Activated CD8-positive, alpha-beta memory T cell treated with anti-CD3 and anti-CD28 coated beads, Interleukin-2, amount 50 U/mL, for 24 hours (primary cell): ENCODE results near the gene MAP1LC3C.
"Not testable (repeated sequence)": the region's sequence is repeated elsewhere in the genome, so short reads cannot be mapped to it uniquely, and the experiment has no call there.

Experiments used
- DNase-seq: peaks from one replicate; pipeline ENCODE4 v3.0.0-alpha.2; 2020; ENCODE audit errors: extremely low read depth

The MAP1LC3C gene

DNA sequence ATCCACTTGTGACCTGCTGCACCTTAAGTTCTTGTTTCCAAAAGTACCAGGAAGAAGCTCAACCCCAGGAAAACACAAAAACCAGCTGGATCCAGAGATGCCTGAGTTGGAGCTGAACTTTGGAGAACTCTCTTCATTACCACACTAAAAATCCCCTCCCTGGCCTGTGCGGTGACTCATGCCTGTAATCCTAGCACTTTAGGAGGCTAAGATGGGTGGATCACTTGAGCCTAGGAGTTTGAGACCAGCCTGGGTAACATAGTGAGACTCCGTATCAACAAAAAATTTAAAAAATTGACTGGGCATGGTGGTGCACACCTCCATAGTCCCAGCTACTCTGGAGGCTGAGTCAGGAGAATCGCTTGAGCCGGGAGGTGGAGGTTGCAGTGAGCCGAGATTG lies 6.2 kb downstream of the MAP1LC3C start:
- DNase-seq = no peak

- no peak for DNase-seq
Observed at GRCh38 chr1:241990040-241990439, 8.9 kb downstream of the MAP1LC3C start.

GRCh38 chr1:241988389-241988930 lies 10.4 kb downstream of the MAP1LC3C start:
- DNase-seq = not testable (repeated sequence)

DNA sequence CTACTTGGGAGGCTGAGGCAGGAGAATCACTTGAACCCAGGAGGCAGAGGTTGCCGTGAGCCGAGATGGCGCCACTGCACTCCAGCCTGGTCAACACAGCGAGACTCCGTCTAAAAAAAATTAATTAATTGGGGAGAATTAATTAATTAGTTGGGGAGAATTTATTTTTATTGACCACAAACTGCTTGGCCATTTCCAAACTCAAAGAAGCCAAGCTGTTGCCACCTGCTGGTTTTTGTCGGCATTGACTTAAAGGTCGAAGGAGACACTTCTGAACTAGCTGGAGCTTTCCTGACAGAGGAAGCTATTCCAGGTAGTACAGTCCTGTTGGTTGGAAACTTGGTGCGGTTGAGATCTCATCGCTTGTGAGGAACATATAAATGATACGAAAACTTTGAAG lies 13.1 kb downstream of the MAP1LC3C start:
- DNase-seq = no peak

DNA sequence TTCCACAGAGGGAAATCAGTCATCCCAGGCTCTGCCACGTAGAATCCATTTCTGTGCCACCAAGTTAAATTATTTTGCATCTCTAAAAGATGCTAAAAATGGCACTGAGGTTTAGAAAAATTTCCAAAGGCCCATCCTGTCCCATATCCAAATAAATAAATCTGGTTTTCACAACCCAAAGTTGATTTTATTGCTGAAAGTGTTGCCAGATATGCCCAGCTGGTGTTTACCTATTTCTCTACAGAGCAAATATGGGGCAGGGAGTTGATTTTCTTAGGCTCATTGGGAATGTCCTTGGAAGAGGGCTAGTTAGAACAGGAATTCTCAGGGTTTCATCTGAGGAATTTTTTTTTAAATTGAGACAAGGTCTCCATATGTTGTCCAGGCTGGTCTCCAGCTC lies 19.0 kb downstream of the MAP1LC3C start:
- no peak for DNase-seq

DNA sequence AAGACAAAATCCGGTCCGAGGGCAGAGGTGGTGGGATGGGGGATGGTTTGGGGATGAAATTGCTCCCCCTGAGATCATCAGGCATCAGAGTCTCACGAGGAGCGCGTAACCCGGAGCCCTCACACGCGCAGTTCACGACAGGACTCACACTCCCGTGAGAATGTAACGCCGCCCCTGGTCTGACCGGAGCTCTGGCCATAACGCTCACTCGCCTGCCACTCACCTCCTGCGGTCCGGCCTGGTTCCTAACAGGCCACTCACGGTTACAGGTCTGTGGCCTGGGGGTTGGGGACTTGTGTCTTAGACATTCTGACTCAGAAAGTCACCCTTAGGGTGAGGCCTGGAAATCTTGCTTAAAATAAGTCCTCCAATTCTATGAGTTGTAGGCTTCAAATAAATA lies 19.8 kb downstream of the MAP1LC3C start:
- DNase-seq = no peak

- DNase-seq = no peak
Observed at GRCh38 chr1:241976229-241976628, 22.7 kb downstream of the MAP1LC3C start.

DNA sequence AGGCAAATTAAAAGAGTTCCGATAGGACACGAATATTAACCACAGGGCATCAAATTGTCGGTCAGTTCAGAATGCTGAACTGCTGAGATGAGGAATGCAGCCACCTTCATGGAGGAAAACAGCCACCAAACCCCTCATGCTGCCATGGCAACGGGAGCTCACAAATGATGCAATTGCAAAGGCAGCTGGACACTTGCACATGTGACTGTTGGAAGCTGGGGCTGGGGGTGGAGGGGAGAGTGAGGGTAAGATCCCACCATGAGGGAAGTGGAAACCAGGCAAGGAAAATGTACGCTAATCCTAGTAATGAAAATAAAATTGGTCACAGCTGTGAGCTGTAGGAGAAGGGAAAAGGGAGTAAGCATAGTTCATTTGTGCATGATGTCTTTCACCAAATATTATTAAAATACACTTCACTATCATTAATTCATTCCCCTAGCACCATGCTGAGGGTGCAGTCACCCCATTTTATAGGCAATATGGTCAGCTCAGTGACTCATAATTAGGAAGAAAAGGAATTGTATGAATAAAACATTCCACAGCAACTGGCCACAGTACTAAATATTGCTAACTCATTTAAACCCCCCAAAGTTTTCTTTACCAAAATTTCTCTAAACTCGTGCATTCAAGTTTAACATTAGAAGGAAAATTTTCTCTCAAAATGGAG lies 26.1 kb downstream of the MAP1LC3C start:
- DNase-seq = no peak

GRCh38 chr1:241968611-241969010 lies 30.3 kb downstream of the MAP1LC3C start:
- no peak for DNase-seq

GRCh38 chr1:241964550-241965282 lies 34.2 kb downstream of the MAP1LC3C start:
- DNase-seq = no peak

- no peak for DNase-seq
Observed at GRCh38 chr1:241963722-241964121, 35.2 kb downstream of the MAP1LC3C start.

- no peak for DNase-seq
Observed at GRCh38 chr1:241962153-241962552, 36.7 kb downstream of the MAP1LC3C start.

- no peak for DNase-seq
Observed at GRCh38 chr1:241957692-241958494, 41.0 kb downstream of the MAP1LC3C start, which contains the start of gene BECN2. Gene BECN2 (plus strand): TSS chr1:241957767. CDS start chr1:241957767, 0 bp downstream.

DNA sequence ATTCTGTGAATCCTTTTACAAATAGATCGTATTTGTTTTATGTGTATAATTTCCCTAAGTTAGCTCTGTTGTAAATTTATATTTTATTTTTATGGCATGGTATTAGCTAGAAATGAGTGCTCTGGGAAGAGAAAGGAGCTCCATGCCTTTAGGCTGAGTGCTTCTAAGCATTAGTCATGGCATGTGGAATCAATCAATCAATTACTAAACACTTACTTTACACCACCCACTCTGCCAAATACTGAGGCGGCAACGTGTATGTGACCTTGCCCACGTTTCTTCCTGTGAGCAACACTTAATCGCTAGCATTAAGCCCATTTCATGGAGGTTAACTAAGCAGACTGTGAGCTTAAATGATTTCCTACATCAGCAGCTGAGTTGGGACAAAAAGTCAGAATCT lies 48.5 kb downstream of the MAP1LC3C start:
- no peak for DNase-seq

DNA sequence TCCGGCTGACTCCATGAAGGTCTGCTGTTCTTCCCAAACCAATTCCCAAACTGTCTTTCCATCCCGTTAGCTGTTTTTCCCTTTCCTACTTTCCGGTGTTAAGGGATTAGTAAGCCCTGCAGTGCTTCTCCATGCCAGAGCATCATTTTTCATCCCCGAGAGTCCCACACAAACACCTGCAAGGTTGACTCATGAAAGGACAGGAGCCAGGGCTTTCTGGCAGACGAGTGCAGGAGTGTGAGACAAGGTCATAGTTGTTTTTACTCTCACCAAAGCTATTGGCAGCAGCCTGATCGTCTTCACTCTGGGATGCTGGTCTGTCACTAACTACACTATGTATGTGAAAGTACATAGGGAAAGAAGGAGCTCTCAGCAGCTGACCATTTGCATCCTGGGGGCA lies 51.5 kb downstream of the MAP1LC3C start:
- no peak for DNase-seq
